NB4 (cell line): ENCODE measurements around the gene SCGB1C2.

ENCODE experiments used
- POLR2A ChIP-seq: IDR thresholded peaks from 2 replicates; pipeline ENCODE4 v1.6.1; 2011; ENCODE audit warnings: mild to moderate bottlenecking; ENCODE audit not compliant: insufficient read length; ENCODE audit errors: extremely low read depth
- TF ChIP-seq, protein P1 (sequence below): IDR thresholded peaks from one replicate; pipeline ENCODE4 v1.5.1; 2012; ENCODE audit warnings: low read depth, low read length
- TF ChIP-seq, protein P2 (sequence below): IDR thresholded peaks from 2 replicates; pipeline ENCODE4 v1.6.1; 2011; ENCODE audit warnings: low read depth, low read length

DNA sequence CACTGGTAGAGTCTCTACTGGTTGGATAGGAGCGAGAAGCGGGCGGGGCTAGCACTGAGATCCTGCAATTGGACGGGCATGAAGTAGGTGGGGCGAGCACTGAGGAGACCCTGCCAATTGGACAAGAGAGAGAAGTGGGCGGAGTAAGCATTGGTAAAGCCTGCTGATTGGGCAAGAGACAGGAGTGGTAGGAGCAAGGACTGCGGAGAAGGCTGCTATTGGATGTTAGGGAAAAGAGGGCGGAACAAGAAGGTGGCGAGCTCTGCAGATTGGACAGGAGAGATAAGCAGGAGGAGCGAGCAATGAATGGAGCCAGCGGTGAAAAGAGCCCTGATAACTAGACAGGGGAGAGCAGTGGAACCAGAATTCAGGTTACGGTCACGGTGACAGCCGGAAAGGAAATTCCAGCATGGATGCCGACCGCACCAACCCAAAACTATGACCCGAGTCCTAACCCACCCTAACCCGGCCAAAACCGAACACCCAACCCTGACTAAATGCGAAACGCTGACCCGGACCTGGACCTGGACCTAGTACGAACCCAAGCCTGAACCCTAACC is 4.8 kb downstream of the SCGB1C2 start:
- TF ChIP-seq, protein P1, sequence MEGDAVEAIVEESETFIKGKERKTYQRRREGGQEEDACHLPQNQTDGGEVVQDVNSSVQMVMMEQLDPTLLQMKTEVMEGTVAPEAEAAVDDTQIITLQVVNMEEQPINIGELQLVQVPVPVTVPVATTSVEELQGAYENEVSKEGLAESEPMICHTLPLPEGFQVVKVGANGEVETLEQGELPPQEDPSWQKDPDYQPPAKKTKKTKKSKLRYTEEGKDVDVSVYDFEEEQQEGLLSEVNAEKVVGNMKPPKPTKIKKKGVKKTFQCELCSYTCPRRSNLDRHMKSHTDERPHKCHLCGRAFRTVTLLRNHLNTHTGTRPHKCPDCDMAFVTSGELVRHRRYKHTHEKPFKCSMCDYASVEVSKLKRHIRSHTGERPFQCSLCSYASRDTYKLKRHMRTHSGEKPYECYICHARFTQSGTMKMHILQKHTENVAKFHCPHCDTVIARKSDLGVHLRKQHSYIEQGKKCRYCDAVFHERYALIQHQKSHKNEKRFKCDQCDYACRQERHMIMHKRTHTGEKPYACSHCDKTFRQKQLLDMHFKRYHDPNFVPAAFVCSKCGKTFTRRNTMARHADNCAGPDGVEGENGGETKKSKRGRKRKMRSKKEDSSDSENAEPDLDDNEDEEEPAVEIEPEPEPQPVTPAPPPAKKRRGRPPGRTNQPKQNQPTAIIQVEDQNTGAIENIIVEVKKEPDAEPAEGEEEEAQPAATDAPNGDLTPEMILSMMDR = no peak
- no peak for TF ChIP-seq POLR2A
- TF ChIP-seq, protein P2, sequence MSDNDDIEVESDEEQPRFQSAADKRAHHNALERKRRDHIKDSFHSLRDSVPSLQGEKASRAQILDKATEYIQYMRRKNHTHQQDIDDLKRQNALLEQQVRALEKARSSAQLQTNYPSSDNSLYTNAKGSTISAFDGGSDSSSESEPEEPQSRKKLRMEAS = no peak
